ENCODE results near the gene ZNF444. TPM values are rescaled to one million over a fixed set of nuclear protein-coding genes. Genes with fewer than 3 reads are reported as not detected.

The ZNF444 gene
- polyA plus RNA-seq, 2 of the 4 experiments (the other 2 are of a cell fraction) = 16.5 to 26.2 TPM

- Histone ChIP-seq H3K27ac (no peak overlapping the region), H3K4me2 (no peak overlapping the region), H3K4me1 (0 out of 3 replicates have a peak, but pooled peaks cover 5% of the 10 kb centered on the region), H3K4me3 (no peak overlapping the region), H3K9me3 (no peaks in the 10 kb centered on the region)
- 82% methylated on average over 8 of the region's 8 CpGs for WGBS (ENCODE audit: missing lambda C conversion rate)
- CTCF ChIA-PET = interaction anchor here (1.3 to 1.5 kb wide), 2 partner anchors 23 to 35 kb away, joined by 3 read pairs; no protein-coding TSS in a partner anchor
- DNase-seq (ENCODE audit: low read depth in 1 of 2, low spot score in 1 of 2) (no peak), FAIRE-seq (no peak), ATAC-seq (no peak)
- POLR2A ChIA-PET = interaction anchor here (1.0 kb wide), 1 partner anchor 10 kb away, joined by 4 read pairs; the partner anchor contains the start of gene ZNF787
- TF ChIP-seq CHD4 (IDR thresholded peaks at IDR 0.05; ENCODE audit: borderline replicate concordance) = no peak
- TF ChIP-seq EHMT2 (IDR thresholded peaks at IDR 0.05; ENCODE audit: low read depth) = no peak
- TF ChIP-seq USF2 (IDR thresholded peaks at IDR 0.05) = no peak
- TF ChIP-seq HOXB13 (CRISPR knock-in tag; IDR thresholded peaks at IDR 0.05; ENCODE audit: low read depth) = no peak
- no peak for TF ChIP-seq POLR2AphosphoS2 (conservative IDR thresholded peaks at IDR 0.05; ENCODE audit: low read length)
- no peak for TF ChIP-seq CBX2 (IDR thresholded peaks at IDR 0.05; ENCODE audit: borderline replicate concordance, low read depth)
- TF ChIP-seq CHD2 (IDR thresholded peaks at IDR 0.05; ENCODE audit: low read length, partially characterized antibody) = no peak
- no peak for TF ChIP-seq PBX3 (IDR thresholded peaks at IDR 0.05)
- no peak for TF ChIP-seq HMGXB4 (CRISPR knock-in tag; IDR thresholded peaks at IDR 0.05; ENCODE audit: borderline replicate concordance)
- no peak for TF ChIP-seq EHF (CRISPR knock-in tag; IDR thresholded peaks at IDR 0.05)
- TF ChIP-seq HES2 (IDR thresholded peaks at IDR 0.05) = no peak
- no peak for TF ChIP-seq RCOR1 (IDR thresholded peaks at IDR 0.05; ENCODE audit: low read depth, low read length)
- TF ChIP-seq REST (IDR thresholded peaks at IDR 0.05) = no peak
- TF ChIP-seq JUN (IDR thresholded peaks at IDR 0.05) = no peak
- no peak for TF ChIP-seq ESRRA (IDR thresholded peaks at IDR 0.05; ENCODE audit: borderline replicate concordance, low read length)
- TF ChIP-seq RAD21 (conservative IDR thresholded peaks at IDR 0.05 in 1 of 2, IDR thresholded peaks at IDR 0.05 in 1 of 2) = no peak
Measured at GRCh38 chr19:56131651-56132050, 9.4 kb upstream of the ZNF444 start.

GRCh38 chr19:56132316-56132822, 8.7 kb upstream of the ZNF444 start:
- FAIRE-seq (no peak), DNase-seq (ENCODE audit: low read depth in 1 of 2, low spot score in 1 of 2) (no peak), ATAC-seq (no peak)
- Histone ChIP-seq H3K9me3 (no peaks in the 10 kb centered on the region), H3K4me1 (peaks cover 5% of the 10 kb centered on the region; the same call in 2 of the 3 replicates), H3K4me3 (no peak overlapping the region), H3K4me2 (no peak overlapping the region), H3K27ac (no peak overlapping the region)
- CTCF ChIA-PET = interaction anchor here (0.6 to 2.3 kb wide), 4 partner anchors 10 to 1081 kb away, joined by 3 to 6 read pairs (median 3); no protein-coding TSS in a partner anchor
- POLR2A ChIA-PET = interaction anchor here (1.0 kb wide), 1 partner anchor 11 kb away, joined by 4 read pairs; the partner anchor contains the start of gene ZNF787
- 69% methylated on average over 14 of the region's 14 CpGs for WGBS (ENCODE audit: missing lambda C conversion rate)
- TF ChIP-seq KDM5A (IDR thresholded peaks at IDR 0.05) (no peak), TFCP2L1 (CRISPR knock-in tag; IDR thresholded peaks at IDR 0.05) (no peak), ATOH8 (CRISPR knock-in tag; IDR thresholded peaks at IDR 0.05; ENCODE audit: low read depth) (no peak), SREBF2 (IDR thresholded peaks at IDR 0.05) (no peak), GATA3 (IDR thresholded peaks at IDR 0.05; ENCODE audit: borderline replicate concordance) (no peak), JUN (IDR thresholded peaks at IDR 0.05) (no peak), E2F6 (IDR thresholded peaks at IDR 0.05; ENCODE audit: borderline replicate concordance, low read depth) (no peak), CHD2 (IDR thresholded peaks at IDR 0.05; ENCODE audit: low read length, partially characterized antibody) (no peak), RAD21 (conservative IDR thresholded peaks at IDR 0.05 in 1 of 2, IDR thresholded peaks at IDR 0.05 in 1 of 2) (no peak), HDAC2 (IDR thresholded peaks at IDR 0.05) (no peak), MAZ (IDR thresholded peaks at IDR 0.05; ENCODE audit: borderline replicate concordance, low read depth, low read length) (no peak), NPAS2 (CRISPR knock-in tag; IDR thresholded peaks at IDR 0.05; ENCODE audit: borderline replicate concordance) (no peak), MAFK (IDR thresholded peaks at IDR 0.05; ENCODE audit: partially characterized antibody) (no peak)

Measured in A549 (cell line).